Omental fat pad (tissue), 4 donors: ENCODE results near the gene LAX1. TPM values are rescaled to one million over a fixed set of nuclear protein-coding genes. Genes with fewer than 3 reads are reported as not detected.
"Not testable (repeated sequence)": the region's sequence is repeated elsewhere in the genome, so short reads cannot be mapped to it uniquely, and the experiment has no call there.

Source experiments
- ATAC-seq: fragments of 150-250 bp; one replicate; pipeline ENCODE4 v1.9.1; 2016; ENCODE audit warnings: mild to moderate bottlenecking, moderate library complexity; ENCODE audit not compliant: low FRiP score
- DNase-seq: peaks from one replicate; pipeline ENCODE4 v3.0.0-alpha.2; 2019; ENCODE audit warnings: low spot score
- total RNA-seq, 4 donors: library from RNA; depleted of rRNA; stranded (reverse); fragments of >200 nt; gene quantifications; one replicate each; pipeline ENCODE4 v1.1.0, GENCODE V29; 2016
- TF ChIP-seq, protein P1 (sequence below), 3 donors: fragments of 450-650 bp; IDR thresholded peaks; one replicate each; pipeline ENCODE4 v1.5.1; 2016 to 2017; ENCODE audit warnings: antibody characterized with exemption in 3 of 3, mild to moderate bottlenecking in 3 of 3, moderate library complexity in 2 of 3

LAX1 gene
- total RNA-seq, 4 donors from 2014 or later = 0.19 to 2.4 (median 1.4) TPM

DNA sequence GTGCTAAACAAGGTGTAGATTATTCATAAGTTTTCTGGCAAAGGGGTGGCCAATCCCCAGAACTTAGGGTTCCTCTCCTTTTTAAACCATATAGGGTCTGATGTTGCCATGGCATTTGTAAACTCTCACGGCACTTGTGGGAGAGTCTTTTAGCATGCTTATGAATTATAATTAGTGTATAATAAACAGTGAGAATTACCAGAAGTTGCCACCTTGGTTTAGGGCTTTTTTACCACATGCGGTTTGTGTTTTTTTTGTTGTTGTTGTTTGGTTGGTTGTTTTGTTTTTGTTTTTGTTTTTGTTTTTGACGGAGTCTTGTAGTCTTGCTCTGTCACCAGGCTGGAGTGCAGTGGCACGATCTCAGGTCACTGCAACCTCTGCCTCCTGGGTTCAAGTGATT is 8.9 kb upstream of the LAX1 start:
- TF ChIP-seq, protein P1, sequence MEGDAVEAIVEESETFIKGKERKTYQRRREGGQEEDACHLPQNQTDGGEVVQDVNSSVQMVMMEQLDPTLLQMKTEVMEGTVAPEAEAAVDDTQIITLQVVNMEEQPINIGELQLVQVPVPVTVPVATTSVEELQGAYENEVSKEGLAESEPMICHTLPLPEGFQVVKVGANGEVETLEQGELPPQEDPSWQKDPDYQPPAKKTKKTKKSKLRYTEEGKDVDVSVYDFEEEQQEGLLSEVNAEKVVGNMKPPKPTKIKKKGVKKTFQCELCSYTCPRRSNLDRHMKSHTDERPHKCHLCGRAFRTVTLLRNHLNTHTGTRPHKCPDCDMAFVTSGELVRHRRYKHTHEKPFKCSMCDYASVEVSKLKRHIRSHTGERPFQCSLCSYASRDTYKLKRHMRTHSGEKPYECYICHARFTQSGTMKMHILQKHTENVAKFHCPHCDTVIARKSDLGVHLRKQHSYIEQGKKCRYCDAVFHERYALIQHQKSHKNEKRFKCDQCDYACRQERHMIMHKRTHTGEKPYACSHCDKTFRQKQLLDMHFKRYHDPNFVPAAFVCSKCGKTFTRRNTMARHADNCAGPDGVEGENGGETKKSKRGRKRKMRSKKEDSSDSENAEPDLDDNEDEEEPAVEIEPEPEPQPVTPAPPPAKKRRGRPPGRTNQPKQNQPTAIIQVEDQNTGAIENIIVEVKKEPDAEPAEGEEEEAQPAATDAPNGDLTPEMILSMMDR (IDR thresholded peaks at IDR 0.05) = no peak
- ATAC-seq (no peak), DNase-seq (no peak)

- not testable (repeated sequence) for ATAC-seq, DNase-seq
These were observed 6.2 kb upstream of the LAX1 start for GRCh38 chr1:203758749-203759148.

- no peak for DNase-seq
- TF ChIP-seq, protein P1 (IDR thresholded peaks at IDR 0.05) = no peak
- ATAC-seq = no peak
These were observed 4.5 kb upstream of the LAX1 start for GRCh38 chr1:203760506-203760905.

GRCh38 chr1:203761958-203762357 is 3.0 kb upstream of the LAX1 start:
- not testable (repeated sequence) for ATAC-seq, DNase-seq

DNA sequence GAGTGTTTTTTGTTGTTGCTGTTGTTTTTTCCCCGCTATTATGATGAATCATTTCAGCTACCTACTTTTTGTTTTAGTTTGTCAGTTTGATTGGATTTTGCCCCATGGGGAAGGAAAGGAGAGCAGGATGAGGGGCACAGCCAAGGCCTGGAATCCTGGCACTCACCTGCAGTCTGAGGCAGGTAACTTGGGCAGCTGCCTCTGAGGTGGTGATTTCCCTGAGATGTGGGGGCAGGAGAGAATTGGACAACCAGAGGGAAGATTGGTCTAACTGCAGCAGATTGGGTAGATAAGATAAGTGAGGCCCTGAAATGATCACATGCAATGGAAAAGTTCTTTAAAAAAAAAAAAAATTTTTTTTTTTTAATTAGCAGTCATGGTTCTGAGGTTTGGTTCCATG is 1.5 kb upstream of the LAX1 start:
- ATAC-seq = no peak
- DNase-seq = no peak
- TF ChIP-seq, protein P1 (IDR thresholded peaks at IDR 0.05) = no peak

DNA sequence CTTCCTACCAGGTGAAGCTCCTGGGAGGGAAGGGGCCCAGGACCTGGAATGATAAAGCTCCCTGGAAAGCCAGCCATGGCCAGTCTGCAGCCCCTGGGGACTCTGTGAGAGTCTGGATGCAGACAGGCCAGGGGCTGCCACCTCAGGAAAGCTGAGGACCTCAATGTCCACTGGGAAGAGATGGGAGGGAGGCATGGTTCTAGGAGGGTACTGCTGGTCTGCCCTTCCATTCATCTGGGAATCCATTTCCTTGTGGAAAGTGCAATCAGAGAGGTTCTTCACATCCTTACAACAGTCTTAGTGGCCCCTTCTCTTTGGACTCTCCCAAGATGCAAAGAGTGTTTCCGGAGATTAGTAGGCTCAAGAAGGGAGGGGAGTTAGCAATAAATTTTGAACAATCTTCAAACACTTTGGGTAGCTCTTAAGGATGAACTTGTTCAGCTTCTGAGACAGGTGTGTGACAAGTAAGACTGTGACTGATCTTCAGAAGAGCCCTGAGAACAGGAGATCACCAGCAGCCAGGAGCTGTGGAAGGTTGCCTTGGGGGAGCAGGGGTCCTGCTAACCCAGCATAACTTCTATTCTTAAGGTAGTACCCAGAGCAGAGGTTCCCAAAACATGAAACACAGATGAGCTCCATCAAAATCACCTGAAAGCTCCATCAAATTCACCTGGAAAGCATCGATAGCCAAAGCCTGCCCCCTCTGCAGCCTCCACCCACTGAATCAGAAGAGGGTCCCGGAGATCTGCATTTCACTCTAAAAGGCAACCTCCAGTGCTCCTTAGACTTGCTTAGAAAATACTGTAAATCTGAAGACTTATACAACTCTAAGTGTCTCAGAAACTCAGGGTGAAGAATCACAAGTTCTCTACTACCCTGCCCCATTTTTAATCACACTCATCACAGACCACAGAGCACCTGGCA is 616 bp upstream of the LAX1 start:
- ATAC-seq = no peak
- TF ChIP-seq, protein P1 (IDR thresholded peaks at IDR 0.05) = no peak

GRCh38 chr1:203768256-203768655 is 3.3 kb downstream of the LAX1 start:
- ATAC-seq = no peak
- TF ChIP-seq, protein P1 (IDR thresholded peaks at IDR 0.05) = no peak
- DNase-seq = no peak

More for the DNA sequence above, 616 bp upstream of the LAX1 start:
- no peak for DNase-seq
